ENCODE measurements around the gene PIMREG.

Gene PIMREG

DNA sequence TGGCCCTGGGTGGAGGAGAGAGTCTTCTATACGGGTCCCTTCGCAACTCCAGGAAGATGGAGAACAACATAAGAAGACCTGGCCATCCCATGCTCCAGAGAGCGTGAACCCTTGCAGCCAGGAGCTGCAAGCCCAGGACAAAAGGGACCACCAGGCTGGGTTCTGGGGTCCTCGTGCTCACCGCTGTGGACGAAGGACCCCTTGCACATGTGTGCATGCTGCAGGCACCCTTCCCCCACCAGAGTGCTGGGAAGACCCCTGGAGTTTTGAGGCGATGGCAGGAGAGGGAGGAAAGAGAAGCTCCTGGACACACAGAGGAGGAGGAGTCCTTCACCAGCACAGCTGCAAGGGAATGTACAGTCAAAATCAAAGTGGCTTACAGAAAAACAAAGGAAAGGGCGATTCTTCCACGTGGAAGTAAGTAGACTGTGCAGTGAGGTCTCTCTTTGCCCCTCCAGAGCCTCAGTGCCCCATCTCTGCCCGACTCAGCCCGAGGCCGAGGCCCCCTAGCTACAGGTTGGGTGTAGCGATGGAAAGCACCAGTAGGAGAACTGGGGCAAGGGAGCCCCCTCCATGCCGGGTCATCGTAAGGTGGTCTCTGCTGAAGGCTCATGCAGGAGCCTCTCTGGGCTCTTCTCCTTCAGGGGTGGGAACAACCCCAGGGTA lies 51.3 kb downstream of the PIMREG start:
- Histone ChIP-seq H3K4me1 (ENCODE audit: control insufficient read depth, insufficient read depth, low read length) (no peaks in the 10 kb centered on the region), H3K36me3 (ENCODE audit: control insufficient read depth in 2 of 2, insufficient read depth in 1 of 2, low read length in 2 of 2) (no peaks in the 10 kb centered on the region), H3K27ac (ENCODE audit: extremely low read depth, low read depth, low read length) (no peak overlapping the region), H3K9me3 (ENCODE audit: control insufficient read depth, insufficient read depth, low read depth, low read length) (no peaks in the 10 kb centered on the region), H3K4me3 (ENCODE audit: low read depth, low read length) (no peak overlapping the region)
- POLR2A ChIA-PET: no interaction called here
- TF ChIP-seq ZBTB8A (tag by site-specific recombination; IDR thresholded peaks at IDR 0.05) (no peak), SCRT2 (tag by site-specific recombination; IDR thresholded peaks at IDR 0.05) (0 out of 2 replicates have a peak, but pooled peaks have one; percentile 13)
- CTCF ChIA-PET: interaction anchor here (0.5 to 1.6 kb wide), 7 partner anchors 10 to 112 kb away, joined by 3 to 9 read pairs (median 4); no protein-coding TSS in a partner anchor

GRCh38 chr17:6496116-6496481 lies 51.8 kb downstream of the PIMREG start:
- no peak overlapping the region for H3K4me3 ChIP-seq (ENCODE audit: low read depth, low read length)
- POLR2A ChIA-PET: no interaction called here
- H3K9me3 ChIP-seq (ENCODE audit: control insufficient read depth, insufficient read depth, low read depth, low read length): no peaks in the 10 kb centered on the region
- H3K4me1 ChIP-seq (ENCODE audit: control insufficient read depth, insufficient read depth, low read length): no peaks in the 10 kb centered on the region
- H3K36me3 ChIP-seq (ENCODE audit: control insufficient read depth in 2 of 2, insufficient read depth in 1 of 2, low read length in 2 of 2): no peaks in the 10 kb centered on the region
- TF ChIP-seq EGR2 (tag by site-specific recombination; IDR thresholded peaks at IDR 0.05; ENCODE audit: low read depth) (peak; percentile 97), ZSCAN23 (tag by site-specific recombination; IDR thresholded peaks at IDR 0.05) (no peak), ZNF155 (tag by site-specific recombination; IDR thresholded peaks at IDR 0.05) (no peak), SETDB1 (IDR thresholded peaks at IDR 0.05; ENCODE audit: insufficient read length, low read length) (no peak), SCRT2 (tag by site-specific recombination; IDR thresholded peaks at IDR 0.05) (0 out of 2 replicates have a peak, but pooled peaks have one; percentile 1), IKZF3 (tag by site-specific recombination; IDR thresholded peaks at IDR 0.05) (no peak), ZNF114 (tag by site-specific recombination; IDR thresholded peaks at IDR 0.05) (no peak), ZNF335 (tag by site-specific recombination; conservative IDR thresholded peaks at IDR 0.05) (no peak), ZFHX2 (tag by site-specific recombination; conservative IDR thresholded peaks at IDR 0.05) (peak; percentile 93)
- TF ChIP-seq, protein P1, sequence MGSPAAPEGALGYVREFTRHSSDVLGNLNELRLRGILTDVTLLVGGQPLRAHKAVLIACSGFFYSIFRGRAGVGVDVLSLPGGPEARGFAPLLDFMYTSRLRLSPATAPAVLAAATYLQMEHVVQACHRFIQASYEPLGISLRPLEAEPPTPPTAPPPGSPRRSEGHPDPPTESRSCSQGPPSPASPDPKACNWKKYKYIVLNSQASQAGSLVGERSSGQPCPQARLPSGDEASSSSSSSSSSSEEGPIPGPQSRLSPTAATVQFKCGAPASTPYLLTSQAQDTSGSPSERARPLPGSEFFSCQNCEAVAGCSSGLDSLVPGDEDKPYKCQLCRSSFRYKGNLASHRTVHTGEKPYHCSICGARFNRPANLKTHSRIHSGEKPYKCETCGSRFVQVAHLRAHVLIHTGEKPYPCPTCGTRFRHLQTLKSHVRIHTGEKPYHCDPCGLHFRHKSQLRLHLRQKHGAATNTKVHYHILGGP (tag by site-specific recombination; IDR thresholded peaks at IDR 0.05): no peak
- no peak overlapping the region for H3K27ac ChIP-seq (ENCODE audit: extremely low read depth, low read depth, low read length)
- CTCF ChIA-PET: interaction anchor here (1.0 to 1.6 kb wide), 4 partner anchors 11 to 23 kb away, joined by 3 to 9 read pairs (median 5); no protein-coding TSS in a partner anchor

DNA sequence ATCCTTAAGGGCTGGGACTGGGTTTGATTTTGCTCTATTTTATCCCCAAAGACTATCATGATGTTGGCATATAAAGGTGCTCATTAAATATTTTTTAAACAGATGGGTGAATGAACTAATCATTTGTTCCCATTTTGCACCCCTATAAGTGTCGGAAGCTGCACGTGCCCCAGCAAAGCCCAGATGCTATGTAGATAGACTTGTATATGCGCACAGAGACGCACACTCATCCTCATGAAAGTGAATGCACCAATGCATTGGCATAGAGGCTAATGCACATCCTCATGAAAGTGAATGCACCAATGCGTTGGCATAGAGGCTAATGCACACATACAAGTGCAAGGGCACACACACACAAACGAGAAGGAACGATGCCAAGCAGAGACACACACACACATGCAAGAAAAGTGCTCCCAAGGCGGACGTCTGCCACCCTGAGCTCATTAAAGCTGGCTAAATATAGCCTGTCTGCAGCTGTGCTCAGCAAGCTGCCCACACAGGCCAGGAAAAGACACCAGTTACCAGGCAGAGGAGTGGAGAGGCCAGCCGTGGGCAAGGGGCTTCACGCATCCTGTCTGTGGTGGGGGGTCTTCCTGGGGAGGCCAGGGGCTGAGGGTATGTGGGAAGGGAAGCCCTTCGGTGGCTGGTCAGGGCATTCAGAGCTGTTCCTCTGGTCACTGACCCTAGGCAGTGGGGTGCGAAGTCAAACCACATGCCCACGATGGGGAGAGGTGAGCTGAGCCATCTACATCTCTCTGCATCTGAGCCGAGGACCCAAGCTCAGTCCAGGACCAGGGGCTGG lies 52.6 kb downstream of the PIMREG start:
- Histone ChIP-seq H3K36me3 (ENCODE audit: control insufficient read depth in 2 of 2, insufficient read depth in 1 of 2, low read length in 2 of 2) (no peaks in the 10 kb centered on the region), H3K27ac (ENCODE audit: extremely low read depth, low read depth, low read length) (no peak overlapping the region), H3K4me3 (ENCODE audit: low read depth, low read length) (no peak overlapping the region), H3K9me3 (ENCODE audit: control insufficient read depth, insufficient read depth, low read depth, low read length) (no peaks in the 10 kb centered on the region), H3K4me1 (ENCODE audit: control insufficient read depth, insufficient read depth, low read length) (no peaks in the 10 kb centered on the region)
- ChIA-PET CTCF (interaction anchor here (0.6 kb wide), 1 partner anchor 41 kb away, joined by 3 read pairs; no protein-coding TSS in a partner anchor), POLR2A (interaction anchor here (0.5 kb wide), 1 partner anchor 1713 kb away, joined by 3 read pairs; no protein-coding TSS in a partner anchor)
- no peak for TF ChIP-seq ZNF629 (tag by site-specific recombination; IDR thresholded peaks at IDR 0.05)
- no peak for TF ChIP-seq ZNF660 (tag by site-specific recombination; IDR thresholded peaks at IDR 0.05)
- TF ChIP-seq ZFHX2 (tag by site-specific recombination; conservative IDR thresholded peaks at IDR 0.05): peak; percentile 58
- no peak for TF ChIP-seq ZBTB6 (tag by site-specific recombination; IDR thresholded peaks at IDR 0.05)
- peak; percentile 64; the same call in 1 of the 2 replicates for TF ChIP-seq EGR2 (tag by site-specific recombination; IDR thresholded peaks at IDR 0.05; ENCODE audit: low read depth)
- no peak for TF ChIP-seq ZNF558 (tag by site-specific recombination; IDR thresholded peaks at IDR 0.05)
- no peak for TF ChIP-seq ZNF202 (tag by site-specific recombination; IDR thresholded peaks at IDR 0.05; ENCODE audit: borderline replicate concordance)
- TF ChIP-seq ZNF292 (tag by site-specific recombination; IDR thresholded peaks at IDR 0.05; ENCODE audit: borderline replicate concordance, low read depth): no peak
- TF ChIP-seq ZNF391 (tag by site-specific recombination; IDR thresholded peaks at IDR 0.05; ENCODE audit: borderline replicate concordance, low read depth): no peak
- no peak for TF ChIP-seq REST (tag by site-specific recombination; IDR thresholded peaks at IDR 0.05)
- no peak for TF ChIP-seq ZNF837 (tag by site-specific recombination; IDR thresholded peaks at IDR 0.05)
- no peak for TF ChIP-seq ZNF670 (tag by site-specific recombination; IDR thresholded peaks at IDR 0.05; ENCODE audit: low read depth)
- TF ChIP-seq ZNF692 (tag by site-specific recombination; IDR thresholded peaks at IDR 0.05): no peak

All from HEK293 (cell line).